Measurements from ENCODE around the gene CLIC3.

- TF ChIP-seq CTCF (IDR thresholded peaks at IDR 0.05) (no peak), POLR2A (IDR thresholded peaks at IDR 0.05) (no peak)
Measured at GRCh38 chr9:136997830-136998234, 1.5 kb upstream of the CLIC3 start.
